8988T (cell line): ENCODE data around the gene ARHGAP1.

Experiments
- DNase-seq: peaks from one replicate; pipeline ENCODE4 v3.0.0; 2011

Gene ARHGAP1

DNA sequence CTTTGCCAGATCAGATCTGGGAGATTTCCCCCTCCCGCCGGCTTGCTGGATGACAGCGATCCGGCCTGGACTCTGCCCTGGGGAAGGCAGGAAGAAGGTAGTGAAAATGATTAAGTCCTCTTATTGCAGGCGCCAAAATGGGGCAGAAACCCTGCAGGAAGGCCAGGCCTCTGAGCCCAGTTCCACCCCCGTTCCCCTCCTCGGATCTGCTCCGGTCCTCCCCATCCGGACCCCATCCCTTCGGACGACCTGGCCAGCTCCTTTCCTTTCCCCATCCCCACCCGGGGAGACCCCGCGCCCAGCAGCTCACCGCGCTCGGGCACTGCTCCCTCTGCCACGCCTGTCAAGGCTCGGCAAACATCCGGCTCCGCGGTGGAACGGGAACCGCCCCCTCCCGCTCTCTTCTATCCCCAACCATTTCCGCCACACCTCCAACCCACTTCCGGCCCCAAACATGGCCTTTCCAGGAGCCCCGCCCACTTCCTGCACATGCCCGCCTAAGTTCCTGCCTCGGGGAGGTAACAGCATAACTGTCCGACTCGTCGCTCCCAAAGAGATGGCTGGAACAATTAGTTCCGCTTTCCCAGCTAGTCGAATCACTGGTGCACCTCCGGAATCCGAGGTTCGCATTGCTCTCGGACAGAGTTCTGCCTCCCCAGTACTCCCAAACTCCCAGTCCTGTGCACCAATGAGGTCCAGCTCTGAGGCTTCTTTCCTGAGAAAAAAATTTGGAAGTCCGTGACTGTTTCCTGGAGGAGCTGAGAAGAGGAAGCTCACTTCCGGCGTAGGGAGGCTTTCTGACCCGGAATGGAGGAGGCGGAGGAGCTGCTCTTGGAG is at the start of gene ARHGAP1, which contains the start of gene ZNF408:
ARHGAP1 (minus strand) TSS at position 379 of the 837 bp plus-strand sequence. CDS start 4,512 bp downstream, outside the sequence.
ZNF408 (plus strand) TSS at position 791 of the 837 bp plus-strand sequence; CDS start at position 808, 17 bp downstream.
- peak; percentile 95 for DNase-seq

DNA sequence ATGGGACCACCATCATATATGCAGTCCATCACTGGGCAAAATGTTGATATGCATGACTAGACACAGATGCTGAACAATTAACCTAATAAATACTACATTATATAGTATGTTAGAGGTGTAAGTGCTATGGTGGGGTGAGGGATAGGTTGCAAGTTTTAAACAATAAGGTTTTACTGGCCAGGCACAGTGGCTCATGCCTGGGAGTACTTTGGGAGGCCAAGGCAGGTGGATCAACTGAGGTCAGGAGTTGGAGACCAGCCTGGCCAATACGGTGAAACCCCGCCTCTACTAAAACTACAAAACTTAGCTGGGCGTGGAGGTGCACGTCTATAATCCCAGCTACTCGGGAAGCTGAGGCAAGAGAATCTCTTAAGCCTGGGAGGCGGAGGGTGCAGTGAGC is 46.7 kb upstream of the ARHGAP1 start:
- no peak for DNase-seq

DNA sequence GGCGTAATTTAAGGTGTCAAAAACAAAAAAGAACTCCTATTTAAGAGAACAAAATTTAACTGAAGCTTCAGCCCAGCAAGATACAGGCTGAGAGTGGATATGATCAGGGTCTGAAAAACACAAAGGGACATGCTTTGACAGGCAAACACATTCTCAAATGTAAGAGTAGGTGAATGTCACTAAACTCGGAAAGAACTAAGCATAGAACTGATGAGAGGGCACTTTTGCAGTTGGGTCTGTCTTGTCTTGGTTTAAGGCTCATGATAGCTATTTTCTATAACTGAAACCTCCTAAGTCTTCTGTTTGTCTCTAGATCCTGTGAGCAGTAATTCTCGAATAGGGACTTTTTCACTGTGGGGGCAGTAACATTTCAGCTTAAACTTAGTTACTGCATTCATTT is 45.6 kb upstream of the ARHGAP1 start:
- no peak for DNase-seq

DNA sequence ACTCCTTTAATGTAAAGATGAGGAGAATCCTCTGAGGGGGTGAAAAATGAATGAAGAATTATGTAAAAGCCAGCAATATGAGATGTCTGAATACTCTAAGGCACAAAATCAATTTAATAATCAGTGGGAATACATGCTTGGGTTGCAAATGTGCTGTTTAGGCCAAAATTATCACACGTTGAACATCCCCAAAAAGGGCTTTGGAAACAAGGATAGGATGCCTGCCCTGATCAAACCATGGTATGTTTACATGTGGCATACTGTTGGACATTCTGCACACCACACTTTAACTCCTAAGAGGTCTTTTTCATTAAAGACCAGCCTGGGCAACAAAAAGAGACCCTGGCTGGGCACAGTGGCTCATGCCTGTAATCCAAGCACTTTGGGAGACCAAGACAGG is 44.9 kb upstream of the ARHGAP1 start:
- no peak for DNase-seq

DNA sequence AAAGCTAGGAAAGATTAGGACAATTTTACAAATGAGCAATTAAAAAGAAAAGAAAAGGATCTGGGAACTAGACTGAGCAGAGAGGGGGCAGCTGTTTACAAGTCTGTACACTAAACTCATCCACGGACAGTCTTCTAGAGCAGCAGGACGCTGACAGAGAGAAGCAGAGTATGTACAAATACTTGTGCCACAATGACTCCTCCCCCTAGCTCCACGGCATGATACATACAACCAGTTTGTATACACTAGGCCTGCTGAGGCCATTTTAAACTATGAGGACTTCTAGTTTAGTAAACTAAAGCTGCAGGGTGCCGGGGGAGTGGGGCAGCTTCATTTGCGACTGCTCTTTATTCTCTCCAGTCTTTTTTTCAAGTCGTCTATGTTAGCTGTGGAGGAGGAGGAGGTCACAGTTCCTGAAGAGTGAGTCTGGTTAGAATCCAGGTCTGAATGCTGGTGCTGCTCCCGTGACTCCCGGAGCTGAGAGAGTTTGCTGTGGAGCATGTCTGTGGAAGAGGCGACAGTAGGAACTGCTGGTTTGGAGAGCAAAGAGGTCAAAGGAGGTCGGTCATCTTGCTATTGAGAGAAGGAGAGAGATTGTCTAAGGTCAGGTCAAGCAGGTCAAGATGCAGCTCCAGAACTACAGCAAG is 43.4 kb upstream of the ARHGAP1 start:
- no peak for DNase-seq

DNA sequence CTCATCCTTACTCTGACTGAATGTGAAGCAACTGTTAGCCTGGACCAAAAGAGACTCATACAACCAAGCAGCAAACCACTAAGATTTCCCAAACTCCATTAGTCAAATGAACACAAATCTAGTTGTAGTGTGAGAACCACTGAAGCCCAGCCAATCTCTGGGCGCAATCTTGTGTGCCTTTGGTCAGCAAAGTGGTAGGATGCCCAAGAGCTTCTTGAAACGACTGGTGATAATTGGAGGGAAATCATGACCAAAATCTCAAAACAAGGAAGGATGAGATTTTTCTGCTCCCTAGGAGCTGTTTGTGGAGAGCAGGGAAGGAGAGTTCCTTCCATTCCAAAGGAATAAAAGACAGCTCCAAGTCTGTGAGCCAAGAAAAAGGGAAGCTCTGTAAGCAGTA is 42.6 kb upstream of the ARHGAP1 start:
- DNase-seq = no peak

DNA sequence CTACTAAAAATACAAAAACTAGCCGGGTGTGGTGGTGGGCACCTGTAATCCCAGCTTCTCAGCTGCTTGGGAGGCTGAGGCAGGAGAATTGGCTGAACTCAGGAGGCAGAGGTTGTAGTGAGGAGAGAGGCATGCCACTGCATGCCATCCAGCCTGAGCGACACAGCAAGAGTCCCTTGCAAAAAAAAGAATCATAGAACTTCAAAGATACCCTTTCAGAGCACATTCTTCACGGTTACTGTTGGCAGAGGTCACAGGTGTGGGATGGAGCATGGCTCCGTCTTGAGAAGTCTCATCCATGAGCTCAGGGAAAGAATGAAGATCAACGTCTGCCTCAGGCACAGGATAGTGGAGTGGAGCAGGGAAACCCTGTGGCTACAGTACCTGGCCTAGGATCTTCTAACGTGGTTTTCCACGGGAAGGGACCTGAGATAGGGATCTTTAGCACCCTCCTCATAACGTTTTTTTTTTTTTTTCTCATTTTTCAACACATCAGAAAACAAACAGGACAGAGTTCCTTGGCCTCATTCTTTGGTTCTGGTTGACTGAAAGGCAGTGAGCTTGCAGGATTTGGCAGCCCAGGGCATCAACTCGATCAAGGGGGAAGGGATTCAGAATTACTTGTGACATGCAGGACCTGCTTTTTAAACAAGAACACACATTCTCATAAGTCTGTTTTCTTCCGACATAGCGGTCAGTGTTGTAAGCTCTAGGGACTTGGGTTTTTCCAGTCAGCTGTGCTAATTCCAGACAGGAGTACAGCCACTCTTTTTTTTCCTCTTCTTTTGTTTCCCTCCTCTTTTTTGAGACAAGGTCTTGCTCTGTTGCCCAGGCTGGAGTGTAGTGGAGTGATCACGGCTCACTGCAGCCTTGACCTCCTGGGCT is 41.4 kb upstream of the ARHGAP1 start:
- no peak for DNase-seq

DNA sequence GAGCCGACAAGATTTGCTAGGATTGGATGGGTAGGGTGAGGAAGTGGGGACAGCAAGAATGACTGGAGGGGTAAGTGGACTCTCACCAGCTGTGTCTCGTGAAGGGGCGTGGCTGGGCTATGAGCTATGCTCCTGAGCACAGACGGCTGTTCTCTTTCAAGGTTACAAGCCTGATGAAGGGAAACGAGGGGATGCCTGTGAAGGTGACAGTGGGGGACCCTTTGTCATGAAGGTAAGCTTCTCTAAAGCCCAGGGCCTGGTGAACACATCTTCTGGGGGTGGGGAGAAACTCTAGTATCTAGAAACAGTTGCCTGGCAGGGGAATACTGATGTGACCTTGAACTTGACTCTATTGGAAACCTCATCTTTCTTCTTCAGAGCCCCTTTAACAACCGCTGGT is 38.5 kb upstream of the ARHGAP1 start:
- no peak for DNase-seq

DNA sequence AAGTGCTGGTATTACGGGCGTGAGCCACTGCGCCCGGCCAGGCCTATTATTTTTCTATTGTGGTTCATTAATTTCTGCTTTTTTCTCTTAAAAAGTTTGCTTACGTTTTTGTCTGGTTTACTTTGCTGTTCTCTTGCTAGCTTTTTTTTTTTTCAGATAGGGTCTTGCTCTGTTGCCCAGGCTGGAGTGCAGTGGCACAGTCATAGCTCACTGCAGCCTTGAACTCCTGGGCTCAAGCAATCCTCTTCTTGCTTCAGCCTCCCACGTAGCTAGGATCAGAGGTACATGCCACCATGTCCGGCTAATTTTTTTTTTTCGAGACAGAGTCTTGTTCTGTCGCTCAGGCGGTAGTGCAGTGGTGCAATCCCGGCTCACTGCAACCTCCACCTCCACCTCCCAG is 37.3 kb upstream of the ARHGAP1 start:
- no peak for DNase-seq

DNA sequence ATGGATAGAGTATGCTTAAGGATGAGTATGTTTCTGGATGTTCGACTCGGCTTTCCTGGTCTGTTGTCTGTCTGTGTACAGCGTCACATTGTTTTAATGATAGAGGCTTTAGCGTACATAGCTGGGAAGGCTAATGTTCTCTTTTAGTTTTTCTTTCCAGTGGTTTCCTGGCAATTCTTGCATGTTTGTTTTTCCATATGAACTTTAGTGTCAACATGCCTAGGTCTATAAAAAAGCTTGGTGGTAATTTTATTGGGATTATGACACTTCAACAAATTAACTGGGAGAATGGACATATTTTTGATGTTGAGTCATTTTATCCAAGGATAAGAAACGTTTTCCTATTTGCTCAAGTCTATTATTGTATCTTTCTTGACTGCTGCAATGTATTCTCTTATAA is 36.2 kb upstream of the ARHGAP1 start:
- DNase-seq = no peak

DNA sequence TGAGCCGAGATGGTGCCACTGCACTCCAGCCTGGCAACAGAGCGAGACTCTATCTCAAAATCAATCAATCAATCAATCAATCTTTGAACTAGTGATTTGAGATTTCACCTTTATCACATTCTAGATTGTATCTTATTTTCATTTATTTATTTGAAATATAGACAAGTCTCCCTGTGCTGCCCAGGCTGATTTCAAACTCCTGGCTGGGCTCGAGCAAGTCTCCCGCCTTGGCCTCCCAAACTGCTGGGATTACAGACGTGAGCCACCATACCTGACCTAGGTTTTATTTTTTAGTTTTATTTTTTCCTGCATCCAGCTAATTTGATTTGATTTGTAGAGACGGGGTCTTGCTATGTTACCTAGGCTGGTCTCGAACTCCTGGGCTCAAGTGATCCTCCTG is 35.7 kb upstream of the ARHGAP1 start:
- no peak for DNase-seq

DNA sequence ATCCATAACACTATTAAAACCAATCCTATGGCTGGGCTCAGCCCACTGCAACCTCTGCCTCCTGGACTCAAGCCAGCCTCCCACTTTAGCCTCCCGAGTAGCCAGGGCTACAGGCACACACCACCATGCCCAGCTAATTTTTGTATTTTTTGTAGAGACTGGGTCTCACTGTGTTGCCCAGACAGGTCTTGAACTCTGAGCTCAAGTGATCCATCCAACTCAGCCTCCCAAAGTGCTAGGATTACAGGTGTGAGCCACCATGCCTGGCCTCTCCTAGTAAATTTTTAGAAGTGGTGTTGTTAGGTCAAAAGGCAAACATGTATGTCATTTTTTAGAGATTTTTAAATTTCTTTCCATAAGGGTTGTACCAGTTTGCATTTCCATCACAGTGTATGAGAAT is 32.8 kb upstream of the ARHGAP1 start:
- DNase-seq = no peak

DNA sequence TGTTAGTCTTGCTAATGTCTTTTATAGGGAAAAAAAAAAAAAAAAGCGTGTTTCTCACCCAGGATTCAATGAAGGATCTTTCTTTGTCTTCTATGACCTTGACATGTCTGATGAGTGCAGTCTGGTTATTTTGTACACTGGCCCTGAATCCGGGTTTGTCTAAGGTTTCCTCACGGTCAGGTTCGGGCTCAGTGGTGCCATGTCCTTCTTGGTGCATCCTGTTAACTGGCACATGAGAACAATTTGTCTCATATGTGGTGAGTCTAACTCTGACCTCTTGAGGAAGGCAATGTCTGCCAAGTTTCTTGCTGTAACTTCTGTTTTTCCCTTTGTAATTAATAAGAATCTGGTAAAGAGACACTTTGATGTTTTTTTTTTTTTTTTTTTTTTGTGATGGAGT is 31.1 kb upstream of the ARHGAP1 start:
- DNase-seq = no peak

DNA sequence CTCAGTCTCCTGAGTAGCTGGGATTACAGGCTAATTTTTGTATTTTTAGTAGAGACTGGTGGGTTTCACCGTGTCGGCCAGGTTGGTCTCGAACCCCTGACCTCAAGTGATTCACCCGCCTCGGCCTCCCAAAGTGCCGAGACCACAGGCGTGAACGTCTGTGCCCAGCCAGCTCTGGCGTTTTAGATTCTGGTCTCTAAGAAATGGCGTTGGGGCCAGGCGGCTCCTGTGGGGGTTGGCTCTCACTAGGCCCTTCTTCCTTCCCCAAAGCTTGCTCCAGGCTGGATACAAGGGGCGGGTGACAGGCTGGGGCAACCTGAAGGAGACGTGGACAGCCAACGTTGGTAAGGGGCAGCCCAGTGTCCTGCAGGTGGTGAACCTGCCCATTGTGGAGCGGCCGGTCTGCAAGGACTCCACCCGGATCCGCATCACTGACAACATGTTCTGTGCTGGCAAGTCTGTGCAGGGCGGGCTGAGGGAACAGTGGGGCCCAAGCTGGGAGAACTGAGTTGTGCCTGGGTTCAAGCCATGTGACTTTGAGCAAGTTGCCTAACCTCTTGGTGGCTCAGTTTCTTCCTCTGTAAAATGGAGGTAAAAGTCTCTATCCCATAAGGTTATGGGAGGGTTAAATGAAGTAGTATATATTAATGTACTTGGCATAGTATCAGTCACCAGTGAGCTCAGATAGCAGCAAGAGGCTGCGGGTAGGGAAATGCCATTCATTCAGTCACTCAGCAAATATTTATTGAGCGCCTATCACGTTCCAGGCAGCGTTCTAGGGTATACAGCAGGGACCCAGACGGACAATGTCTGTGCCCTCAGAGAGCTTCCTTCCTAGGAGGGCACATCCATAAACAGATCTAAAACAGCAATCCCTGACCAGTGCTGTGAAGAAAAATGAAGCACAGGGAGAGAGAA is 28.9 kb upstream of the ARHGAP1 start:
- no peak for DNase-seq

DNA sequence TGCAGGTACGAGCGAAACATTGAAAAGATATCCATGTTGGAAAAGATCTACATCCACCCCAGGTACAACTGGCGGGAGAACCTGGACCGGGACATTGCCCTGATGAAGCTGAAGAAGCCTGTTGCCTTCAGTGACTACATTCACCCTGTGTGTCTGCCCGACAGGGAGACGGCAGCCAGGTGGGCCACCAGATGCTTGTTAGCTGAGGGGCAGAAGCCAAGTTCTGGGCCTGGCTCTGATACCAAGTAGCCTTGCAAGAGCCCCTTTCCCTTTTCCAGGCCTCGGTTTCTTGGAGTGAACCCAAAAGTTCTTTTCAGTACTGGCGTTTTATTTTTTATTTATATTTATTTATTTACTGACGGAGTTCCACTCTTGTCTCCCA is 28.2 kb upstream of the ARHGAP1 start:
- DNase-seq = no peak

DNA sequence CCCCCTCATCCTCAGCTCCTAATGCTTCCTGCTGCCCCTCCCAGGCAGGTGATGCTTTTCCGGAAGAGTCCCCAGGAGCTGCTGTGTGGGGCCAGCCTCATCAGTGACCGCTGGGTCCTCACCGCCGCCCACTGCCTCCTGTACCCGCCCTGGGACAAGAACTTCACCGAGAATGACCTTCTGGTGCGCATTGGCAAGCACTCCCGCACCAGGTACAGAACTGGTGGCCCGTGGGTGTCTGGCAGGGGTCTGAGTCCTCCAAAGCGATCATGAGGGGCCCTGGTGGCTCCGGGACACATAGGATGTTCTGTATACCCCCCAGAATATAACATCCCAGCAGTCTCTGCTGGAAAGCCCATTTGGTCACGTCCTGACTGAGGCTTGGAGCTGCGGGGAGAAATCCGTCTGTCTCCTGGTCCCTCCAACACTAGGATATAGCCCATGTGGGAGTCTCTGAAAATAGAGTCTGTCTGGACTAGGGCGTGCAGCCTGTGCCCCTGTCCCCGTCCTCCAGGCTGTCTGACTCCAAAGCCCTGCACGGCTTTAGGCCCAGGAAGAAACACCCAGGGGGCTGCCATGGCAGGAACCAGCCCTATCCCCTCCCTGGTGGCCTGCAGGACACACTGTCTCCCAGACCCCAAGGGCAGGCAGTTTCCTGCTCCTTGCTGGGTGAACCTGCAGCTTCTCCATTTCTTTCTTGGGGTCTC is 27.7 kb upstream of the ARHGAP1 start:
- no peak for DNase-seq

DNA sequence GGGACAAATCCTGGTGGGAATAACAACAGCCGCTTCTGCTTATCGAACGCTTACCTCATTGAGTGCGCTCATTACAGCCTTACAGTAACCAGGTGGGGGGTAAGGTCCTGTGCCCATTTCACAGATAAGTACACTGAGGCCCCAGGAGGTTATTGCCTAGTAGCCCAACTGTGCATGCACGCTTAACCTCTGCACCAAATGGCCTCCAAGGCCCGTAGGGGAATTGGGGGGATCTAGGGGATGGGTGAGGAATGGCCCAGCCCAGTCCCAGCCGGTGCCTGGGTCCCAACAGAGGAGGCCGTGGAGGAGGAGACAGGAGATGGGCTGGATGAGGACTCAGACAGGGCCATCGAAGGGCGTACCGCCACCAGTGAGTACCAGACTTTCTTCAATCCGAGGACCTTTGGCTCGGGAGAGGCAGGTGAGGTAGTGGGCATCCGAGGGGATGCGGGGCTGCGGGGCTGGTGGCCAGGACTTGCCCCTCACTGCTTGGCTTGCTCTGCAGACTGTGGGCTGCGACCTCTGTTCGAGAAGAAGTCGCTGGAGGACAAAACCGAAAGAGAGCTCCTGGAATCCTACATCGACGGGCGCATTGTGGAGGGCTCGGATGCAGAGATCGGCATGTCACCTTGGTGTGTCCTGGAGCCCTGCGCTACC is 25.9 kb upstream of the ARHGAP1 start:
- DNase-seq = no peak

DNA sequence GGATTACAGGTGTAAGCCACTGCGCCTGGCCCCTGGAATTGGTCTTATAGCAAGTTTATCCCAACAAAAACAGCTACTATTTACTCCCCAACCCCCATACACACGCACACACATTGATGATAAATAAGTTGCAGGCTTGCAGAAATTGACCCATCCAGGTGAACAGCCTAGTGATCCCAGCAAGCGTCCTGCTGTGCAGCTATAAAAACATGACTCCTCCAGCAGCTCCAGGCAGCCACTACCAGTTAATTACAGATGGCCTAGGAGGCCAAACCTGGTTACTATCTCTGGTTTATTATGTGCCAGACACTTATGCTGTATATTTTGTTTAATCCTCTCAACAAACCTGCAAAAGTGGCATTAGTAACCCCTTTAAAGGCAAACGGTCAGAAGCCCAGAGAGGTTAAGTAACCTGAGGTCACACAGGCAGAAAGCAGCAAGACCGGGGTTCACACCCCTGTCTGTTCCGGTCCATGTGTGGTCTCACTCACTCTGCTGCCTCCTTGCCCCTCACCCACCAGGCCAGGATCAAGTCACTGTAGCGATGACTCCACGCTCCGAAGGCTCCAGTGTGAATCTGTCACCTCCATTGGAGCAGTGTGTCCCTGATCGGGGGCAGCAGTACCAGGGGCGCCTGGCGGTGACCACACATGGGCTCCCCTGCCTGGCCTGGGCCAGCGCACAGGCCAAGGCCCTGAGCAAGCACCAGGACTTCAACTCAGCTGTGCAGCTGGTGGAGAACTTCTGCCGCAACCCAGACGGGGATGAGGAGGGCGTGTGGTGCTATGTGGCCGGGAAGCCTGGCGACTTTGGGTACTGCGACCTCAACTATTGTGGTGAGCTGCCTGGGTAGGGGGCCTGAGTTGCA is 25.2 kb upstream of the ARHGAP1 start:
- no peak for DNase-seq

DNA sequence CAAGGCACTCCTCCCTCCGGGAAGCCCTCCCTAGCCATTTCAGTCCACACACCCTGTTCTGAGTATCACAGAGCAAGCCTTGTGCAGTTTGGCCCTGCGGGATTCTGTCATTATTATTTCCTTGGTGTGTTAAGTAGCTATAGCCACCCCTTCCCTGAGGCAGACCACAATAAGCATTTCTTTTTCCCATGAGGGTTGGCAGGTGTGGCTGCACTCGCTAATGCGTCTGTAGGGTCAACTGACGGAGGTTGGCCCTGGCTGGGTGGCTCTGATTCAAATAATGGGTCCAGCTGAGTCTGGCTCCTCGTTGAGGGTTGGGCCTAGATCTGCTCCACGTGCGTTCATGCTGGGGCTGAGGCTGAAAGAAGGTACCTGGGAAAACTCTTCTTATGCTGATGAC is 23.7 kb upstream of the ARHGAP1 start:
- no peak for DNase-seq

DNA sequence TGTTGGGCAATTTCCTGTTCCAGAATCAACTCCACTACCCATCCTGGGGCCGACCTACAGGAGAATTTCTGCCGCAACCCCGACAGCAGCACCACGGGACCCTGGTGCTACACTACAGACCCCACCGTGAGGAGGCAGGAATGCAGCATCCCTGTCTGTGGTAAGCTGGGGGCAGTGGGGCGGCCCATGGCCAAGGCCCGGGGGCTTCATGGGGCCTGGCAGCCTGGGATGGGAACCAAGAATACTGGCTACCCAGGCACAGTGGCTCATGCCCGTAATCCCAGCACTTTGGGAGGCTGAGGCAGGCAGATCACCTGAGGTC is 22.9 kb upstream of the ARHGAP1 start:
- DNase-seq = no peak
